Keratinocyte (primary cell): ENCODE measurements around the gene MRPL48.

Experiments used
- CTCF ChIP-seq, 3 experiments: IDR thresholded peaks in 1 of 3; conservative IDR thresholded peaks in 1 of 3; optimal IDR thresholded peaks in 1 of 3; 2 replicates in 2 of 3; 3 replicates in 1 of 3; pipeline versions ENCODE3 to v1.5.1; 2011; ENCODE audit warnings: low read length in 3 of 3, mild to moderate bottlenecking in 3 of 3, moderate library complexity in 2 of 3, control low read depth in 1 of 3, inconsistent platforms in 1 of 3; ENCODE audit not compliant: insufficient read depth in 2 of 3; ENCODE audit errors: extremely low read depth in 1 of 3
- EZH2 ChIP-seq: IDR thresholded peaks from one replicate; pipeline ENCODE4 v1.6.1; 2012; ENCODE audit warnings: inconsistent platforms, mild to moderate bottlenecking, low read length, moderate library complexity

- TF ChIP-seq EZH2 (no peak), CTCF (optimal IDR thresholded peaks at IDR 0.05 in 1 of 3, IDR thresholded peaks at IDR 0.05 in 1 of 3, conservative IDR thresholded peaks at IDR 0.05 in 1 of 3; ENCODE audit: extremely low read depth in 1 of 3, insufficient read depth in 2 of 3, low read length in 3 of 3) (peak in 2 of 3 experiments; percentile 27 to 40)
Observed at GRCh38 chr11:73760679-73761402, 26.8 kb upstream of the MRPL48 start, which contains the start of gene RAB6A.
